CD4-positive, alpha-beta T cell treated with Interleukin-17A for 1 hour (primary cell): ENCODE results near the gene PDE6A.

Experiments
- DNase-seq: peaks from one replicate; pipeline ENCODE4 v3.0.0-alpha.2; 2020

PDE6A gene

GRCh38 chr5:149833116-149833827, 111.3 kb downstream of the PDE6A start:
- no peak for DNase-seq

DNA sequence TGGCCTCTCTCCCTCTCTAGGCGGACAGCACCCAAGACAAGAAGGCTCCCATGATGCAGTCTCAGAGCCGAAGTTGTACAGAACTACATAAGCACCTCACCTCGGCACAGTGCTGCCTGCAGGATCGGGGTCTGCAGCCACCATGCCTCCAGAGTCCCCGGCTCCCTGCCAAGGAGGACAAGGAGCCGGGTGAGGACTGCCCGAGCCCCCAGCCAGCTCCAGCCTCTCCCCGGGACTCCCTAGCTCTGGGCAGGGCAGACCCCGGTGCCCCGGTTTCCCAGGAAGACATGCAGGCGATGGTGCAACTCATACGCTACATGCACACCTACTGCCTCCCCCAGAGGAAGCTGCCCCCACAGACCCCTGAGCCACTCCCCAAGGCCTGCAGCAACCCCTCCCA, 112.0 kb downstream of the PDE6A start:
- DNase-seq, result no peak

DNA sequence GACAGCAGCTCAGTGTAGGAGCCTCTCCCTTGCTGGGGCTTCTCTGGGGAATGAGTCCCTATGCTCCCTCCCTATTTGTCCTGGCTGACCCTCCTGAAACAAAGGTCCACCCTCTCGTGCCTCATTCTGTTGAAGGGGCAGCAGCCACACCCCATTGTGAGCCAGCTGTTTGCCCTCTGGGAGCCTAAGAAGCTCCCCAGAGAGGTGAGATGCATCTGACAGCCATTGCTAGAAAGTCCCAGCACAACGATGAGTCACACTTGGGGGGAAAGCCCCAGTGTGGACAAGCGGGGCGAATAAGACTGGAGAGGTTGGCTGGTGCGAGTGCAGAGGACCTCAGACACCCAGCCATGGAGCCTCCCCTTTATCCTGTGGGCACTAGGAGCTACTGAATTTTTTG, 113.1 kb downstream of the PDE6A start:
- no peak for DNase-seq

DNA sequence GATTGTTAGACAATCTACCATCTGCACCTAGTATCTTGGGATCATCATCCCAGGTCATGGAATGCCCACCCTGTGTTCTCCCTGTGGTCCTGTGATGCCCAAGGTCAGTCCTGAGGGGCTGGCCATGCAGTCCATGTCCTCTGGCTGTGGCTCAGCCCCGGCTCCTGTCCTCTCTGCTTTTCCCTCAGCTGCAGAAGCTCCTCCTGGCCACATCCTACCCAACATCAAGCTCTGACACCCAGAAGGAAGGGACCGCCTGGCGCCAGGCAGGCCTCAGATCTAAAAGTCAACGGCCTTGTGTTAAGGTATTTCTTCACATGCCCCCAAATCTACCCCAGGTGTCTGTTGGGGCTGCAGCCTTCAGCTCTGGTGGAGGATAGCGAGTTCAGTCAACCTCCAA, 114.0 kb downstream of the PDE6A start:
- no peak for DNase-seq

DNA sequence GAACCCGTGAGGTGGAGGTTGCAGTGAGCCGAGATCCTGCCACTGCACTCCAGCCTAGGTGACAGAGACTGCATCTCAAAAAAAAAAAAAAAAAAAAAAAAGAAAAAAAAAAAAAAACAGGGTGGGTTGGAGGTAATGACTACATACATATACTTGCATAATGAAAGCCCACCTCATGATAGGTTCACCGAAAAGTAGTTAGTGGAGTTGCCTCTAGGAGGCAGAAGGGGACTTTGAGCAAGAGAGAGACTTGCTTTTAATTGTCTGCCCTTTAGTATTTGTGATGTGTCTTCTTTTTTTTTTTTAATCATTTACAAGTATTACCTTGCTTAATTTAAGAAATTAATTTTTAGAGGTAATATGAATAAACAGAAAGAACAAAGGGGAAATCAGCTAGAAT, 114.6 kb downstream of the PDE6A start:
- DNase-seq, result no peak

DNA sequence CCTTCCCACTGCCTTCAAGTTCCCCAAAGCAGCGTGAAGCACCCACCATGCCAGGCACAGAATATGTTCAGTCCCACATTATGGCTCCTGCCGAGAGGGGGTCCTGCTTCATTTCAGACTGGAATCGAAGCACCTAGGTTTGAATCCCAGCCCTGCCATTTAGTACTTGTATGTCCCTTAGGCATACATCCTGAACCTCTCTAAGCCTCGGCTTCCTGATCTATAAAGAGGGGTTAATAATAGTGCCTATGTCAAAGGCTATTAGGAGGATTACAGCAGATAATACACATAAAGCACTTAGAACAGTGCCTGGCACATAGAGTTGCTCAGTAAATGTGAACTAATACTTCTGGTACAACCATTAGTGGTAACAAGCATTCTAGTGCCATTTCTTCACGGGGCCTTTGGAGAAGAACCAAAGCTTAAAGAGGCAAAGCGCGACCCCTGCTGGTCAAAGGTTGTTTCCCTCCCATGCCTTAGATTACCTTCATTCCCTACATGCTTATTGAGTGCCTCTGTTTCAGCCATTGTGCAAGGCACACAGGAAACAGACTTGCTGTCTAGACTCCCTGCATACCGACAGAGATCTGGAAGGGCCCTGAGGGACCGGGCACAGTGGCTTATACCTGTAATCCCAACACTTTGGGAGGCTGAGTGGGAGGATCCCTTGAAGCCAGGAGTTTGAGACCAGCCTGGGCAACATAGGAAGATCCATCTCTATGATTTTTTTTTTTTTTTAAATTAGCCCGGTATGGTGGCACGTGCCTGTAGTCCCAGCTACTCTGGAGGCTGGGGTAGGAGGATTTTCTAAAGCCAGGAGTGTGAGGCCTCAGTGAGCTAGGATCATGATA, 116.2 kb downstream of the PDE6A start:
- DNase-seq, result peak; percentile 79

DNA sequence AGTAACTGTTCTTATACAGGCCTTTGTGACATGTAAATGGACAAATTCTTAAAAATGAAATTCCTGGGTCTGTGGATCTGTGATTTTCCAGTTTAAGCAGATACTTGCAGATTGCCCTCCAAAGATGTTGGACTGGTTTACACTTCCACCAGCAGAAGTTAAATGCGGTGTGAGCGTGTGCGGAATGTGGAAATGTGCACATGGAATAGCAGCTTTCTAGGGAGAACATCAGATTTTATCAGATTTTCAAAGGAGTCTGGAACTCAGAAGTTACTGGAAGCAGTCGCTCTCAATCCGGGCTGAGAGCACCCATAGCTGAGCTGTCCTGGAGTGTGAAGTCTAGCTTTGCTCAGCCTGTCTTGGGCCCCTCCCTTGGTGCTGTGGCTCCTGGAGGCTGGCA, 117.0 kb downstream of the PDE6A start:
- no peak for DNase-seq

DNA sequence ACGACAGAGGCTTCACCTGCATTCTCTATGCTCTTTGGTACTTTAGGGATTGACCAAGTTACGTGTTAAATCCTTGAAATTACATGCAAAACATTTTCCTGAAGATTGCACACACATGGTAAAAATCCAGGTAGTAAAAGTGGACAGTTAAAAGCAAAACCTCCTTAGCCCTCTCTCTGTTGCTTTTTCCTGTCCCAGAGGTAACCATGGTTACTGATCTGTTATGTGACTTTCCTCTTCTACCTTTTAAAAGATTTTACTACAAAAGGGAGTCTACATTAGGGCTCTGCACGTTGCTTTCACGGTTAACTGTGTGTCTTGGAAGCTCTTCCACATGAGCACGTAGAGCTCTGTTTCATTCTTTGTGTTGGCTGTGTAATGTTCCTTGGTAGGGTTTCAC, 117.5 kb downstream of the PDE6A start:
- no peak for DNase-seq

- no peak for DNase-seq
Observed at GRCh38 chr5:149826574-149826973, 118.0 kb downstream of the PDE6A start.

DNA sequence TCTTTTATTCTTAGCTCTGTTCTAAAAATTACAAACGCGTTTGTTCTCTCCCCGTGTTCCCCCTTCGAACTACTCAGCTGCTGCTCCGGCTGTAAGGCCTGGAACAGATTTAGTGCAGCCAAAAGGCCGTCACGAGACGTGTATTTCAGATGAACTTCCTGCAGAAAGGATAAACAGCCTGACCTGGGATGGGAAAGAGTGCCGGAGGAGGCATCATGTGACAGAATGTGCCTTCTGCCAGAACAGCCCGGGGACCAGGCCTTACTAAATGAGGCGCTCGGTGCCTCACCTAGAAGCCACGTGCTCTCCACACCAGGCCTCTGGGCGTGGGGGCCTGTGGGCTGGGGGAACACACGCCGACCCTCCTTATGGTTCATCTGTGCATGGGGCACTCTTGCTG, 119.7 kb downstream of the PDE6A start:
- DNase-seq, result no peak

GRCh38 chr5:149824120-149824519, 120.5 kb downstream of the PDE6A start:
- no peak for DNase-seq

DNA sequence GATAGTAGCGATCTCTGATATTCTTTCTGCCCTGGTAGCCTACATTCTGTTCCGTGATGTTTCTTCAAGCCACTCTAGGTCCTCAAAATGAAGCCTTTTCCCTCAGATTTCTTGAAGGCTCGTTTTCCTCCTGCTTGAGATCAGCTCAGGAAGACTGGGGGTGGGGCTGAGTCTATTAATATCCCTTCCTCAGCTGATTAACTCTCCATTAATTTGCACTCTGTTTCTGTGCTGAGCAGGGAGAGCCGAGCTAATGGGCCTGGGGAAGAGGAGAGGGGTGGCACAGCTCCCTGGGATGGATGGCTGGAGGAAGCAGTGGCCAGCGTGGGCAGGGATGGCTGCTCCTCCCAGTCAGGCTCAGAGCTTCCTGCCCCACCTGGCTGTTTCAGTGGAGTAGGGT, 121.2 kb downstream of the PDE6A start:
- no peak for DNase-seq

DNA sequence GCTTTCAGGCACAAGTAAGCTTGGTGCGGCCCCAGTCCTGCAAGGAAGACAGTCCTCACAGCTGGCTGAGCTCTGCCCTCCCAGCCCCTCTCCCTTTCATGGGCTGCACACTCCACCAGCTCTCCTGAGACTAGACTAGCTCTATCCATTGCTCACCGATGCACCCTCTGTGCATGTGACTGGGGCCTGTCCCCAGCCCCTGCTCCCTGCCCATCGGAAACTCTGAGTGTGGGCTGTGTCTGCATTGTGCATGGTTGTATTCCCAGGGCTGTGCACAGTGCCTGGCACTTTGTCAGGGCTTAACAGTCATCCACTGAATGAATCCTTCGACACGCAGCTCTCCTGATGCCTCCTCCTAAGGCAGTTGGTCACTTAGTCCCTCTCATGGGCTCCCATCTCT, 122.3 kb downstream of the PDE6A start:
- DNase-seq, result no peak

DNA sequence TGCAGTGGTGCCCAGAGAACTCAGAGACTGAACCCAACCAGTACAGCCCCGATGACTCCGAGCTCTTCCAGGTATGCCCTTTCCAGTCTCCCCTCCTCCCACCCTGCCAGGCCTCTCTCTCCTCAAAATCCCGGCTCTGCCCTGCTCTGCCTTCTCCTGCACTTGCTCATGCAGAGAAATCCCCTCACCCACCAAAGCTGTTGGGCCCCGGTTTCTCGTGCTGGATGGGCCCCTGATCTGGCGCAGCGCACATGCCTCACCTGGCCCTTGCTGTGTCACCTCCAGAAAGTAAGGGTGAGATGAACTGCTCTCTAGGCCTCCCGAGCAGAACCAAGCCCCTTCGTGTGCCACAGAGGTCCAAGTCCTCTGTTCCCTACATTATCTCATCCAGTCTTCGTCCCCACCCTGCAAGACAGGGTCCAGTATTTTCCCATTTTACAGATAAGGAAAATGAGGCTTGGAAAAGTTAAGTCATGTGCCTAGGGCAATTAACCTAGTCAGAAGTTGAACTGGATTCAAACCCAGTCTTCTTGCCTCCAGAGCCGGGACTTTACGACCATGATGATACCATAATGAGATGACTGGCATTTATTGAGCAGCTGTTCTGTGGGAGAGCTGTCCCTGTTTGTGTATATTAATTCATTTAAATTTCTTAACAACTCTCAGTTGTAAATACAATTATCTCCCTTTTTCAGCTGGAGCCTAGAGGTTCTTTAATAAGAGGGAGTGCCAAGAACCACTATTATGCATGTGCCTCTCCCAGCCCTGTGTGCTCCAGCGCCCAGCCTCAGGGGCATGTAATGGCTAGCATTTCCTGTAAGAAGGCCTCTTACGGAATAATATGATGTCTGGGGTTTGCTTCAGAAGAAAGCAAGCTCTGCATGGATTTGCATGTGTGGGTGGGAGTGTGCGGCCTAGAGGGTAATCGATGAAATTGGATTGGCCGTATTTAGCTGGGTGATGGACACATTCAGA, 123.8 kb downstream of the PDE6A start:
- DNase-seq, result no peak

DNA sequence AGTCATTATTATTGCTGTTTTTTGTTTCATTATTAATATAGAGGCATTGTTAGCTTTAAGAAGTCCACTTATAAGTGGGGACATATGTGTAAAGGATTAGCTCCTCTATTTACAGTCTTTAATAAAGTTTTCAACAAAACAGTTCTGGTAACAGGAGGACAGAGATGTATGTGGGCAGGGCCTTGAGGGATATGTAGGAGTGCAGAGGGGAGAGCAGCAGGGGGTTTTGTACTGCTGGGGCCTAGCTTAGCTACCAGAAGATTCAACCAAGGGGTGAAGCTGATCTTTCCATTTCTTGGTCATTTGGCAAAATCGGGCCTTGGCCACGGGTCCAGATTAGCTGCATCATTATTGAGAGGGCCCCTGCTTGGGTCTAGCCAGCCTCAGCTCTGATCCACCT, 124.6 kb downstream of the PDE6A start:
- DNase-seq, result no peak

- no peak for DNase-seq
Observed at GRCh38 chr5:149818116-149818515, 126.5 kb downstream of the PDE6A start.

- no peak for DNase-seq
Observed at GRCh38 chr5:149817539-149818060, 127.0 kb downstream of the PDE6A start.

- DNase-seq, result no peak
Observed at GRCh38 chr5:149816661-149817060, 127.9 kb downstream of the PDE6A start.

- DNase-seq, result no peak
Observed at GRCh38 chr5:149811453-149811852, 133.1 kb downstream of the PDE6A start.

DNA sequence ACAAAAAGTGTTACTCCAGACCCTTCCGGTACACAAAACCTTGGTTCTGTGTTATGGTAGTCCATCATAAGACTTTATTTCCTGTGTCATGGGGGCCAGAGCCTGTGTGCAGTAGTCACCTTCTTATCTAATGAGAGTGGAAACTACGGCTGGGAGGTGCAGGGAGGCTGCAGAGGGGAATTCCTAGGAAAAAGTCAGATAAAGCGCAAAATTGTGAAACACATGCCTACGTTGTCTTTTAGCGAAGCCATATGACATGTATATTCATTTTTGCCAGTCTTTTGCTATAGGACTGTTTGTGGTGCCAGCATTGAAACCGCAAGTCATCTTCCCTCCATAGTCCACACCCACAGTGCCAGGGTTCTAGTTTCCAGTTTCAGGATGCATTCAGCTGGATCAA, 133.7 kb downstream of the PDE6A start:
- DNase-seq, result no peak

GRCh38 chr5:149809931-149810691, 134.5 kb downstream of the PDE6A start:
- no peak for DNase-seq
